Muscle of leg (tissue), 11 donors: Measurements from ENCODE around the gene HOXC10. TPM values are rescaled to one million over a fixed set of nuclear protein-coding genes. Genes with fewer than 3 reads are reported as not detected.

ENCODE experiments used
- DNase-seq: peaks from one replicate; pipeline ENCODE4 v3.0.0; 2013
- H3K27ac ChIP-seq: one replicate; pipeline ENCODE4 v1.5.1; 2013; ENCODE audit warnings: mild to moderate bottlenecking, low read length, control low read depth
- H3K27me3 ChIP-seq: one replicate; pipeline ENCODE4 v1.6.1; 2013; ENCODE audit warnings: low read length; ENCODE audit not compliant: control insufficient read depth, insufficient read depth
- H3K36me3 ChIP-seq: one replicate; pipeline ENCODE4 v1.6.1; 2013; ENCODE audit warnings: low read length; ENCODE audit not compliant: control insufficient read depth, insufficient read depth
- H3K4me1 ChIP-seq: one replicate; pipeline ENCODE4 v1.6.1; 2013; ENCODE audit warnings: low read length; ENCODE audit not compliant: control insufficient read depth, insufficient read depth
- H3K4me3 ChIP-seq: one replicate; pipeline ENCODE4 v1.5.1; 2013; ENCODE audit warnings: low read length, control low read depth
- H3K9me3 ChIP-seq: replicated peaks from 2 replicates; pipeline ENCODE4 v1.6.1; 2013; ENCODE audit warnings: low read depth, low read length; ENCODE audit not compliant: control insufficient read depth
- WGBS: methylation state at CpG from one replicate; pipeline ENCODE4 v1.1.5; 2013; ENCODE audit warnings: missing lambda C conversion rate; ENCODE audit not compliant: insufficient coverage; 5-methylcytosine and 5-hydroxymethylcytosine counted together
- polyA plus RNA-seq, 8 donors: library from polyadenylated mRNA; unstranded; fragments of 120-200 nt; gene quantifications; one replicate each; pipeline versions ENCODE4 v1.2.1 to v1.2.3, GENCODE V29; 2013; ENCODE audit warnings: inconsistent platforms in 1 of 8, low replicate concordance in 1 of 8; ENCODE audit not compliant: insufficient read length in 8 of 8, insufficient read depth in 1 of 8
- total RNA-seq: library from RNA; stranded (reverse); fragments of 120-200 nt; gene quantifications from one replicate; pipeline ENCODE4 v1.2.4, GENCODE V29; 2013

Gene HOXC10
- total and polyA plus RNA-seq, 9 donors: 7.6 to 57.7 (median 48.6) TPM

DNA sequence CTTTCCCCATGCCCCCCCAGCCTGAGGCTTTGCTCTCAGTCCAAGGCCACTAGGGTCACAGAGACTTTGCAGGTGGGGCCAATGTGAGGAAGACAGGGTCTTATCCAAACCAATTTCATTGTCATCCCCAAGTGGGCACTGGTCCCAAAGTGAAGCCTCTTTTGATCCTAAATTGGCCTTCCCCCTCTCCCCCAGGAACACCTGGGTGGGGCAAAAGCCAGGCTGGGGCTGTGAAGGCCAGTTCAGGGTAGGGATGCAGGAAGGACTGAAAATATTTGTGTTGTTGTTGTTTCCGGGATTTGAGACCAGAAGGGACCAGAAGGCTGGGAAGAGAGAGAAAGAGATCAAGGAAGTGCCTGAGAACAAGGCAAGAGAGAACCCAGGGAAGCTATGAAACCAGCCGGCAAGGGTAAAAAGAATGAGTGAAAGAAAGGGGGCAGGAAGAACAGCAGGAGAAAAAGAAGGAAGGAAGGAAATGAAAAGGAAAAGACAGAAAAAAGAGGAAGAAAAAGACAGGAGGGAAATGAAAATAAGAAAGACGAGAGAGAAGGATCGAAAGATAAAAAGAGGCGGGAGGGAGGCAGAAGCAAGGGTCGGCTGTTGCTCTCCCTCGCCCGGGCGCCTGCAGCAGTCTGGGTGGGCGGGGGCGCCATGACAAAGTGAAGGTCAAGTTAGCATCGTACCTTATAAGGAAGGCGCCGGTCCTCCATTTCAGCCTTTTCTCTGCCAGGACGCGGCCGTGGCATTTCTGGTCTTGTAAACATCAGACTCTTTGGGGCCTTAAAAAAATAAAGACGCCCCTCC is 19.5 kb upstream of the HOXC10 start:
- H3K36me3 ChIP-seq: peaks cover 2% of the 10 kb centered on the region
- peaks cover 89% of the 10 kb centered on the region for H3K27me3 ChIP-seq
- H3K4me3 ChIP-seq: peak overlapping the region; percentile 52
- DNase-seq: peak; percentile 92
- H3K27ac ChIP-seq: peak overlapping the region; percentile 90
- WGBS: 4% methylated on average over 18 of the region's 18 CpGs
- H3K4me1 ChIP-seq: peaks cover 63% of the 10 kb centered on the region
- H3K9me3 ChIP-seq: no peaks in the 10 kb centered on the region

DNA sequence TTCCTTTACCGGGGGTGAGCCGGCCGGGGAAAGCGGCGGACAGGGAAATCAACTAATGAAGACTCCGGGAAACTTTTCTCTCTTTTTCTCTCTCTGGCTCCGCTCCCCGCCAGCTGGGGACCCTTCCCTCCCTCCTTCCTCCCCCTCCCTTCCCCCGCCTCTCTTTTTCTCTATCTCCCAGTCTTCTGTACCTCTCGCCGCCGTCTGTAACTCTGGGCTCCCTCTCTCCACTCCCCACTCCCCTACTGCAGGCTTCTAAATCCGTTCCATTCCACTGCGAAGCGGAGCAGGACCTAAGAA is 18.9 kb upstream of the HOXC10 start:
- H3K4me1 ChIP-seq: peaks cover 59% of the 10 kb centered on the region
- H3K4me3 ChIP-seq: peak overlapping the region; percentile 52
- H3K36me3 ChIP-seq: peaks cover 2% of the 10 kb centered on the region
- H3K9me3 ChIP-seq: no peaks in the 10 kb centered on the region
- no peak for DNase-seq
- WGBS: 3% methylated on average over 8 of the region's 15 CpGs
- peak overlapping the region; percentile 90 for H3K27ac ChIP-seq
- peaks cover 89% of the 10 kb centered on the region for H3K27me3 ChIP-seq

DNA sequence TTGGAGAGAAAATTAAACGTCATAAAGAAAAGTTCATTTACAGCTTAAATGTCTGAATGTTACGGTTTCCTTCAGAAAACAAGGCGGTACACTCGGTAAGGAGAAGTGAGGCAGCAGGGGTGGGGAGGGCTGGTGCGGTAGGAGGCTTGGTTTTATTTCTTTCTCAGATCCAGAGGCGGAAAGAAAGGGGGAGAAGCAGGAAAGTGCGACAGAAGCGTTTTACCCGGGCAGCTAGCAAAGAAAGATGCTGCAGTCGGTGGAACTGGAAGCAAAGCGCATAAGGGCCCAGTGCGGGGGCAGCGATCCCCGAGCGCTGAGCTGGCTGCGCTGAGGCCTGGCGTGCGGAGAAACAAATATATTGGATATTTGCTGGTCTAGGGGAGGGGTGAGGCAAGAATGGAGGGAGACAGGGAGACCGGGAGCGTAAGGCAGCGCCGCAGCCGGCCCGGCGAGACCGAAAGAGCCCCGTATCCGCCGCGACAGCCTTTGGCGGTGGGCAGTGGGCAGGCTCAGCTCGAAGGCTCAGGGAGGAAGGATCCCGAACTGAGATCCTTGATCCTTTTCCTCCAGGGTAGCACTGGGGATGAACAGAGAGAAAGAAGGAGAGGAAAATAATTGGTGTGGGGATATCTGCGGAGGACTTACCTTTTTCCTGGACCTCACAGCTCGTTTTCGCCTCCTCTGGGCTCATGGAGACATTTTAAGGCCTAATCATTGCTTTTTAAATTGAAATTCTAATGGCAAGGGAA is 18.4 kb upstream of the HOXC10 start:
- Histone ChIP-seq H3K9me3 (no peaks in the 10 kb centered on the region), H3K27ac (peak overlapping the region; percentile 90), H3K4me1 (peaks cover 54% of the 10 kb centered on the region), H3K36me3 (peaks cover 2% of the 10 kb centered on the region), H3K27me3 (peaks cover 88% of the 10 kb centered on the region), H3K4me3 (peak overlapping the region; percentile 52)
- peak; percentile 68 for DNase-seq
- WGBS: 15% methylated on average over 32 of the region's 36 CpGs

DNA sequence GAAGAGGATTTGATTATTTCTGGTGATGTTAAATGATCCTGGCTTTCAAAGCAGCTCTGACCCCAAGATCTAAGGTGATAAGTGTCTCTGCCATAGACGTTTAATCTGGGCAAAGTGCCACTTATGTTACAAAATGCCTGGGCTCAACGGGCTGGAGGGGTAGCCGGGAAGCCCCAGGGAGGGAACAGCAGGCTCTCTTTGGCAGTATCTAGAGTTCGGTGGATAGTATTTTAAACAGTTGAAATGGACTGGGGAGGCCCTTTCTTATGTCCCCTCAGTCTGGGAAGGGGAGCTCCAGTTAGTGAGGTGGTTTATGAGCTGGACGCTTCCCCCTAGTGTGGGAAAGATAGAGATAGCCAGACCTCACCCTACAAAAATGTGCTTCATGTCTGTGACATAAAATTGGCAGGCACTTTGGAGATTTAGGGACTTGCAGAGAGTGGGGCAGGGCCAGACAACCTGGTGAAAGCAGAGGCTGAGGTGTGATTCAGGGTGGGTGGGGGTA is 17.5 kb upstream of the HOXC10 start:
- WGBS: 9% methylated on average over 3 of the region's 5 CpGs
- H3K27me3 ChIP-seq: peaks cover 93% of the 10 kb centered on the region
- no peaks in the 10 kb centered on the region for H3K9me3 ChIP-seq
- peaks cover 59% of the 10 kb centered on the region for H3K4me1 ChIP-seq
- no peaks in the 10 kb centered on the region for H3K36me3 ChIP-seq
- peak overlapping the region; percentile 90 for H3K27ac ChIP-seq
- DNase-seq: peak; percentile 55
- H3K4me3 ChIP-seq: peak overlapping the region; percentile 52

DNA sequence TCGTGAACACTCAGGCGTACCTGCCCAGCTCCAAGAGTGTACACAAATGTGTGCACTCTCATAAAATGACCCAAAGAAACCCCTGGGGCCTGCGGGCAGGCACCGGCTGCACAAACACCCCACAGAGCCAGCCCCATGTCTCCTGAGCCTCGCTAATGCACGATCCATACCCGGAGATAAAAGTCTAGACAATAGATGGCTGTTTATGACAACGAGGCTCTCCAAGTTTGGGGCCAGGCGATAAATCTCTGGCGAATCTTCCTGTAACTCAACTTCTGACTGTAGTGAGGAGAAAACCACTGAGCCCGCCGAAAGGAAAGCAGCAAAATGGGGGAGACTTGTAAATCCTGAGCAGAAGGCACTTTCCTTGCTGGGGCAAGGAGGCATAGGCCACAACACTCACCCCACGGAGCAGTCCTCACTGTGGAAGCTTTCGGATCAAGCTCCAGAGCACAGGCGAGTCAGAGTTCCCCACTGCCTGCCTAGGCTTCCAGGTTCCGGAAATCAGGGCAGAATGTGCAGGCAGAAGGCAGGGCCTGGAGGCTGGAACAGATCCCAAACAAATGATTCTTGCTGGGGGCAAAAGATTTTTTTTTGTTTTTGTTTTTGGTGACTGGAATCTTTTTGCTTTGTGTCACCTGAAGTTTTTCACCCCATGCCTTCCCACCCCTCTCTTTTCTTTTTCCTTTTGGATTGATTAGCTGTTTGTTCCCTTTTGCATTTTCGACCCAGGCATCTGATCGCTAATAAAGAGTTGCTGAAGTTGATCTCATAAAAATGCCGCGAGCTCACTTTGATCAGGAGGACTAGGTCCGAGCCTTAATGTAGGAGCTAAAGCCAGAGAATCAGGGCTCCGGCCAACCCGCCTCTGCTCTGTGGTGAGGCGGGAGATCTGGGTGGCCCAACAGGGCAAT is 16.5 kb upstream of the HOXC10 start:
- WGBS: 44% methylated on average over 17 of the region's 24 CpGs
- Histone ChIP-seq H3K9me3 (no peaks in the 10 kb centered on the region), H3K4me1 (peaks cover 61% of the 10 kb centered on the region), H3K36me3 (no peaks in the 10 kb centered on the region), H3K4me3 (peak overlapping the region; percentile 10), H3K27me3 (peaks cover 93% of the 10 kb centered on the region), H3K27ac (peak overlapping the region; percentile 90)
- peak; percentile 36 for DNase-seq

DNA sequence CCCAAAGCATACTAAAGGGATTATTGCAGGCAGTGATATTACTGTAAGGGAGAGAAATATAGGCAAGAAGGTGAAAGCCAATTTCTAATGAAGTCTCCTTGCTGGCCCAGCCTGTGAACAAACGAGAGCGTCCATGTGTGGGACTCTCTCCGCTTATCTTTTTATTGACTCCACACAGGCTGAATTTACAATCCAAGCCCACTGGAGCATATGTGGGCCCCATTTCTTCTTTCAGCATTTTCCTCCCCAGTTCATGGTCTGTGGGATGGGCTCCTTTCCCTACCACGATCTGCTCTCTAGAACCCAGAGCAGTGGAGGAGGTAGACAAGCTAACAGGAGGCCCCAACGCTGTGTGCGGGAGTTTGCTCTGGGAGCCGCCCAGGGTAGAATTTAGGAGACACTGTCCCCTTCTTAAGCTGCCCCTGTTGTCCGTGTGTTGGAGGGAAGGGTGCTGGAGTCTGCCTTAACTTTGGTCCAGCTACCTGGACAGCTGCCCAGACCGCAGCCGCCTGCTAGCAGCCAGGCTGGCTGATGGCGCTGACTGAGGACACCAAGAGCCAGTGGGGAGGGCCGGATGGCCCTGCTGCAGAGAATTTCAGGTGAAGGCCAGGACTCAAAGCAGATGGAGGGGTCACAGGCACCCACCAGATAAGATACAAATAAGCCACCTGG is 15.2 kb upstream of the HOXC10 start:
- peak; percentile 67 for DNase-seq
- H3K27ac ChIP-seq: no peak overlapping the region
- H3K4me1 ChIP-seq: peaks cover 58% of the 10 kb centered on the region
- no peak overlapping the region for H3K4me3 ChIP-seq
- H3K9me3 ChIP-seq: no peaks in the 10 kb centered on the region
- WGBS: 54% methylated on average over 8 of the region's 12 CpGs
- peaks cover 96% of the 10 kb centered on the region for H3K27me3 ChIP-seq
- no peaks in the 10 kb centered on the region for H3K36me3 ChIP-seq

DNA sequence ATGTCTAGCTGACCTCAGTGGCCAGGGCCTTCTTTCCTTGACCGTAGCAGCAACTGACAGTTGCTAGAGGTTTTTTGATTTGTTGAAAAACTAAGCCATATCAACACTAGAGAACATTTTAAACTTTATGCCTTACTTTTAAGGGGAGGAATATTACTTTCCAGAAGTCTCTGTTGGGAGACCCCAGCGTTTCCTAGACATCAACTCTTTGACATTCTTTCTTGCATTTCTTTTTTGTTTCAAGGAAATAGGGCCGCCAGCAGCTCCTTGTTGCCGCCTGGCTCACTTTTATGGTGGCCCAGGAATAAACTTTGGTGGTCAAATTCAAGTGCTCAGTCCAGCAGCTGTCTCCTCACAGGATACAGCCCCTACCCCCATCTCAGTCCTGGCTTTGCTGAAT is 14.5 kb upstream of the HOXC10 start:
- 67% methylated on average over 3 of the region's 4 CpGs for WGBS
- Histone ChIP-seq H3K4me1 (peaks cover 57% of the 10 kb centered on the region), H3K36me3 (no peaks in the 10 kb centered on the region), H3K27me3 (peaks cover 95% of the 10 kb centered on the region), H3K9me3 (no peaks in the 10 kb centered on the region), H3K4me3 (no peak overlapping the region), H3K27ac (no peak overlapping the region)
- no peak for DNase-seq

DNA sequence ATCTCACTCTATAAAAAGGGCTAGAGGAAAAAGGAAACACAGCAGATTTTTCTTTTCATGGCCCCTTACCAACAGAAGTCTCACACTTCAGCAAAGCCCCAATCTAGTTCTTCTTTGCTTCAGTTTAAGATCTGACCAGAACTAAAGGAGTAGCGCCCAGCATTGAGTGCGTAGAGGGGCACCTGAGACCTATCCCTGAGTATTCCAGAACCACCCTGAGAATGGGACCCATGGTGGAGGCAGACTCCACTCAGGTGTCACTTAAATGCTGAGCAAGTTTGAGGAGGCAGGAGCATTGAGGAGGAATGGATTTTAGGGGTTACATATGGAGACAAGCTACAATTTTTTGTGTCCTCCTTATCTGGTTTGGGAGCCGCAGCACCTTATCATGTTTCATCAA is 13.8 kb upstream of the HOXC10 start:
- Histone ChIP-seq H3K4me3 (no peak overlapping the region), H3K27ac (no peak overlapping the region), H3K4me1 (peaks cover 63% of the 10 kb centered on the region), H3K9me3 (no peaks in the 10 kb centered on the region), H3K36me3 (no peaks in the 10 kb centered on the region), H3K27me3 (peaks cover 96% of the 10 kb centered on the region)
- DNase-seq: no peak
- 100% methylated on average over 1 of the region's 3 CpGs for WGBS

DNA sequence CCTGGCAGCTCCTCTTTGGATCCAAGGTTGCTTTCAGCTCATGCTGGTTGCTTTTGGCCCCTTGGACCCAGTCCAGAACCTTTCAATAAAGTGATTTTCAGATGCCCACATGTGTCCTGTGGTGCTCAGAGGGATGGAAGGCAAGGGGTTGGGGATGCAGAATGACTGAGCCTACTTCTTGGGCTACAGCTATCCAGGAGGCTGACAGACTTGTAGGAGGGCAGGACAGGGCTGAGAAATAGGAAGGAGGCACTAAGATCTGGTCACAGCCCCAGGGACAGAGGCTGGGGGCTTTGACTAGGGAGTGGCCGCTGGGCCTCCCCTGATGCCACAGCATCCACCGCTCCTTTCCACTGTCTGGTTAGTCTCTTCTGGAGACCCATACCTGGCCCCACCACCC is 13.3 kb upstream of the HOXC10 start:
- Histone ChIP-seq H3K4me3 (no peak overlapping the region), H3K9me3 (no peaks in the 10 kb centered on the region), H3K27me3 (peaks cover 95% of the 10 kb centered on the region), H3K36me3 (no peaks in the 10 kb centered on the region), H3K27ac (peak overlapping the region; percentile 96), H3K4me1 (peaks cover 64% of the 10 kb centered on the region)
- 78% methylated on average over 1 of the region's 2 CpGs for WGBS
- DNase-seq: no peak
